ENCODE data around the gene KRTAP20-1.

DNA sequence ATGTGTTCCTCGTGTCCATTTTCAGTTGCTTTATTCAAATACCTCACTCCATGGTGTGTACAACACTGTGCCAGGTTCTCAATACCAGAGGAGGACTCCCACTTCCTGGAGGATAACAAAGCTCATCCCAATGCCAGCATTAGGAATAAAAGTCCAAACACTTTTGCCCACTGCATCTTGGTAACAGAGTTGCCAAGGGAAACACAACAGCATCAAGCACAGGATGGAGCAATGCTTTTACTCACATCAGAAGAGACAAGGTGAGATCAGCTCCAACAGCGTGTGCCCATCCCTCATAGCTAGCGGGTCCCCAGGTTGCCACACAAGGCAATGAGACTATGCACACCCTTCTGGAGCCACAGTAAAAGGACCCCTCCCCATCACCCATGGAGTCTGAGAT, 7.1 kb downstream of the KRTAP20-1 start:
- no peak for TF ChIP-seq POLR2A (IDR thresholded peaks at IDR 0.05)
- TF ChIP-seq, protein P1, sequence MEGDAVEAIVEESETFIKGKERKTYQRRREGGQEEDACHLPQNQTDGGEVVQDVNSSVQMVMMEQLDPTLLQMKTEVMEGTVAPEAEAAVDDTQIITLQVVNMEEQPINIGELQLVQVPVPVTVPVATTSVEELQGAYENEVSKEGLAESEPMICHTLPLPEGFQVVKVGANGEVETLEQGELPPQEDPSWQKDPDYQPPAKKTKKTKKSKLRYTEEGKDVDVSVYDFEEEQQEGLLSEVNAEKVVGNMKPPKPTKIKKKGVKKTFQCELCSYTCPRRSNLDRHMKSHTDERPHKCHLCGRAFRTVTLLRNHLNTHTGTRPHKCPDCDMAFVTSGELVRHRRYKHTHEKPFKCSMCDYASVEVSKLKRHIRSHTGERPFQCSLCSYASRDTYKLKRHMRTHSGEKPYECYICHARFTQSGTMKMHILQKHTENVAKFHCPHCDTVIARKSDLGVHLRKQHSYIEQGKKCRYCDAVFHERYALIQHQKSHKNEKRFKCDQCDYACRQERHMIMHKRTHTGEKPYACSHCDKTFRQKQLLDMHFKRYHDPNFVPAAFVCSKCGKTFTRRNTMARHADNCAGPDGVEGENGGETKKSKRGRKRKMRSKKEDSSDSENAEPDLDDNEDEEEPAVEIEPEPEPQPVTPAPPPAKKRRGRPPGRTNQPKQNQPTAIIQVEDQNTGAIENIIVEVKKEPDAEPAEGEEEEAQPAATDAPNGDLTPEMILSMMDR (IDR thresholded peaks at IDR 0.05), result no peak
- TF ChIP-seq POLR2AphosphoS5 (IDR thresholded peaks at IDR 0.05; ENCODE audit: insufficient read depth in 1 of 2, low read depth in 1 of 2), result no peak

Data from vagina (tissue), 2 donors.